Right lobe of liver (tissue), 6 donors: ENCODE results near the gene PDIA2. TPM values are rescaled to one million over a fixed set of nuclear protein-coding genes. Genes with fewer than 3 reads are reported as not detected.

Experiments
- ATAC-seq, 4 donors: fragments of 200-7000 bp; cut with Tn5 transposase; one replicate each; pipeline ENCODE4 v1.9.1; 2020; ENCODE audit warnings: mild to moderate bottlenecking in 4 of 4, moderate library complexity in 4 of 4
- DNase-seq, 3 donors: peaks; one replicate each; pipeline ENCODE4 v3.0.0-alpha.2; 2020
- H3K27ac ChIP-seq, 3 donors: fragments of 200-600 bp; one replicate each; pipeline ENCODE4 v1.8.0; 2022
- H3K27me3 ChIP-seq, 2 donors: fragments of 200-600 bp; one replicate each; pipeline ENCODE4 v1.8.0; 2022
- H3K36me3 ChIP-seq, 4 donors: fragments of 200-600 bp; sonication (generic) in 1 of 4; one replicate each; pipeline versions ENCODE4 v1.5.1 to v1.8.0; 2017 to 2022; ENCODE audit warnings: control low read depth in 1 of 4
- H3K4me1 ChIP-seq, 4 donors: fragments of 200-600 bp; sonication (generic) in 1 of 4; one replicate each; pipeline versions ENCODE4 v1.5.1 to v1.8.0; 2017 to 2022; ENCODE audit warnings: control low read depth in 1 of 4
- H3K4me3 ChIP-seq, 3 donors: fragments of 200-600 bp; one replicate each; pipeline ENCODE4 v1.8.0; 2022
- H3K9me3 ChIP-seq, 4 donors: fragments of 200-600 bp; sonication (generic) in 1 of 4; one replicate each; pipeline versions ENCODE4 v1.5.1 to v1.8.0; 2017 to 2022; ENCODE audit warnings: control low read depth in 1 of 4
- CTCF ChIP-seq, 4 donors: fragments of 200-600 bp in 3 of 4; fragments of 450-650 bp in 1 of 4; IDR thresholded peaks; one replicate each; pipeline versions ENCODE4 v1.5.1 to v1.8.0; 2016 to 2022; ENCODE audit warnings: antibody characterized with exemption in 4 of 4, mild to moderate bottlenecking in 2 of 4
- POLR2A ChIP-seq: fragments of 450-650 bp; IDR thresholded peaks from one replicate; pipeline ENCODE4 v1.6.1; 2017; ENCODE audit warnings: antibody characterized with exemption, mild to moderate bottlenecking
- WGBS: methylation state at CpG from one replicate; pipeline ENCODE4 v1.1.6; 2018; ENCODE audit warnings: low coverage, low lambda C conversion rate; ENCODE audit not compliant: insufficient coverage; ENCODE audit errors: missing lambda C conversion rate; 5-methylcytosine and 5-hydroxymethylcytosine counted together
- intact Hi-C, 2 donors: fragments of 100-400 bp; cut with DNase I; formaldehyde crosslinking; loops; one replicate each; pipeline versions ENCODE4 v1.11.2 to v1.14.1; 2022
- total RNA-seq, 6 experiments: library from RNA; depleted of rRNA in 2 of 6; stranded (reverse); fragments of >200 nt in 2 of 6; fragmentation: NEBNext Ultra II Directional in 3 of 6; extraction: Animal tissue kit (Norgen Biotek cat#: 25700) in 3 of 6; gene quantifications; one replicate each; pipeline versions ENCODE4 v1.1.0 to v1.2.4, GENCODE V29; 2016 to 2023
- donor health status: DM: no; HTN: yes; CAD: no.
- donor health status: DM: no; HTN: no; CAD: no.
- donor health status: DM: no; HTN: no; CAD: no.
- donor health status: DM: no; HTN: yes; CAD: no.
- donor health status: DM: no; HTN: yes; CAD: no.

The PDIA2 gene
- total RNA-seq, 6 experiments from 2014 or later: not detected

- TF ChIP-seq CTCF (IDR thresholded peaks at IDR 0.05) (no peak), POLR2A (no peak)
- DNase-seq: no peak
- WGBS: 90% methylated on average over 9 of the region's 17 CpGs
- intact Hi-C loops: no loop called here
- Histone ChIP-seq H3K4me3 (no peak overlapping the region), H3K27me3 (no peaks in the 10 kb centered on the region), H3K27ac (no peak overlapping the region), H3K9me3 (no peaks in the 10 kb centered on the region), H3K36me3 (peaks cover 0 to 8% (median 0%) of the 10 kb centered on the region in 4 donors), H3K4me1 (no peaks in the 10 kb centered on the region)
- no peak for ATAC-seq
Measured at GRCh38 chr16:306911-307370, 24.0 kb downstream of the PDIA2 start.

GRCh38 chr16:307691-308312 is 24.8 kb downstream of the PDIA2 start:
- Histone ChIP-seq H3K27me3 (no peaks in the 10 kb centered on the region), H3K4me3 (no peak overlapping the region), H3K9me3 (no peaks in the 10 kb centered on the region), H3K36me3 (peaks cover 0 to 8% (median 0%) of the 10 kb centered on the region in 4 donors), H3K4me1 (no peaks in the 10 kb centered on the region), H3K27ac (no peak overlapping the region)
- 94% methylated on average over 7 of the region's 21 CpGs for WGBS
- intact Hi-C loops: no loop called here
- DNase-seq (no peak), ATAC-seq (no peak)
- TF ChIP-seq CTCF (IDR thresholded peaks at IDR 0.05) (no peak), POLR2A (no peak)

GRCh38 chr16:309476-309875 is 26.5 kb downstream of the PDIA2 start:
- intact Hi-C loops: no loop called here
- H3K36me3 ChIP-seq: peaks cover 0 to 18% (median 0%) of the 10 kb centered on the region in 4 donors
- H3K9me3 ChIP-seq: no peaks in the 10 kb centered on the region
- H3K27me3 ChIP-seq: no peaks in the 10 kb centered on the region
- 33% methylated on average over 2 of the region's 7 CpGs for WGBS
- no peak for TF ChIP-seq CTCF (IDR thresholded peaks at IDR 0.05)
- ATAC-seq: no peak
- H3K4me1 ChIP-seq: no peaks in the 10 kb centered on the region
- DNase-seq: no peak
- H3K4me3 ChIP-seq: no peak overlapping the region
- no peak overlapping the region for H3K27ac ChIP-seq

- intact Hi-C loops: no loop called here
- no peaks in the 10 kb centered on the region for H3K27me3 ChIP-seq
- H3K4me3 ChIP-seq: no peak overlapping the region
- TF ChIP-seq CTCF (IDR thresholded peaks at IDR 0.05): no peak
- TF ChIP-seq POLR2A: no peak
- H3K27ac ChIP-seq: no peak overlapping the region
- H3K9me3 ChIP-seq: no peaks in the 10 kb centered on the region
- WGBS: 95% methylated on average over 4 of the region's 15 CpGs
- no peaks in the 10 kb centered on the region for H3K4me1 ChIP-seq
- ATAC-seq (no peak), DNase-seq (no peak)
- H3K36me3 ChIP-seq: peaks cover 0 to 18% (median 0%) of the 10 kb centered on the region in 4 donors
Measured at GRCh38 chr16:311725-312124, 28.8 kb downstream of the PDIA2 start.
